ENCODE results near the gene BMAL1.

DNA sequence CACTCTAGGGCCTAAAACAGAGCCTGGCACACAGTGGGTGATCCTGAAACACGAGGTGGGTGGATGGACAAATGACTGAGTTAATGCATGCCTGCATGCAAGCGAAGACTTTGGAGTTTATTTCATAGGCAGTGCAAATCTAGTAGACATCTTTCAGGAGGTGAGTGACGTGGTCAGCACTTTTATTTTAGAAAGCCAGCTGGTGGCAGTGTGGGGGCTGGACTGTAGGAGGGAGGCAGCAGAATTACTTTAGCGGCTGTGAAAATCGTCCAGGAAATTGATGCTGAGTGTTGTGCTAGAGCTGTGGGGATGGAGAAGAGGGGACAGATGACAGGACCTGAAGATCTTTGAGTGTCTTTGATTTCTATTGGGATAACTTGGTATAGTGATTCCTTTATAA lies 47.1 kb downstream of the BMAL1 start:
- TF ChIP-seq, protein P1, sequence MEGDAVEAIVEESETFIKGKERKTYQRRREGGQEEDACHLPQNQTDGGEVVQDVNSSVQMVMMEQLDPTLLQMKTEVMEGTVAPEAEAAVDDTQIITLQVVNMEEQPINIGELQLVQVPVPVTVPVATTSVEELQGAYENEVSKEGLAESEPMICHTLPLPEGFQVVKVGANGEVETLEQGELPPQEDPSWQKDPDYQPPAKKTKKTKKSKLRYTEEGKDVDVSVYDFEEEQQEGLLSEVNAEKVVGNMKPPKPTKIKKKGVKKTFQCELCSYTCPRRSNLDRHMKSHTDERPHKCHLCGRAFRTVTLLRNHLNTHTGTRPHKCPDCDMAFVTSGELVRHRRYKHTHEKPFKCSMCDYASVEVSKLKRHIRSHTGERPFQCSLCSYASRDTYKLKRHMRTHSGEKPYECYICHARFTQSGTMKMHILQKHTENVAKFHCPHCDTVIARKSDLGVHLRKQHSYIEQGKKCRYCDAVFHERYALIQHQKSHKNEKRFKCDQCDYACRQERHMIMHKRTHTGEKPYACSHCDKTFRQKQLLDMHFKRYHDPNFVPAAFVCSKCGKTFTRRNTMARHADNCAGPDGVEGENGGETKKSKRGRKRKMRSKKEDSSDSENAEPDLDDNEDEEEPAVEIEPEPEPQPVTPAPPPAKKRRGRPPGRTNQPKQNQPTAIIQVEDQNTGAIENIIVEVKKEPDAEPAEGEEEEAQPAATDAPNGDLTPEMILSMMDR (IDR thresholded peaks at IDR 0.05) = no peak
- no peak for TF ChIP-seq EP300 (IDR thresholded peaks at IDR 0.05)
- TF ChIP-seq POLR2A (IDR thresholded peaks at IDR 0.05) = no peak
